Epidermal melanocyte (primary cell): Measurements from ENCODE around the gene CACNA1A.

Experiments used
- DNase-seq: peaks from one replicate; pipeline ENCODE4 v3.0.0; 2011; ENCODE audit warnings: low spot score; ENCODE audit not compliant: insufficient read length

The CACNA1A gene

GRCh38 chr19:13493516-13494310 is 12.6 kb downstream of the CACNA1A start:
- no peak for DNase-seq

DNA sequence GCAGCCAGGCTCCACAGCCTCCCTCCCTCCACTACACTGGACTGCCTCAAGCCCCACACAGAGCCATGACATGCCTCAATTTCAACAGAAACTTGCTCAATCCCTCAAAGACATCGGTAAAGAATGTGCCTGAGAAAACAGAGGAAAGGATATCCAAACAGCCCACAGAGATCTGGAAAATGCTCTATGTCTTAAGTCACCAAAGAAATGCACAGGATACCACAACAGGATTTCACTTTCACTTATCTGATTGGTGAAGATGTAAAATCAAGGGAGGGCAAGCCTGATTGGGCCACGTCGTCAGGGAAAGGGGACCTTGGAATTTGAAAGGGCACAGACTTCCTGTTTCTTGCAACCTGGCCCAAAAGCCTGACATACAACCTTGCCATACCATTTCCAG is 14.2 kb downstream of the CACNA1A start:
- no peak for DNase-seq

- no peak for DNase-seq
Measured at GRCh38 chr19:13487985-13488384, 18.3 kb downstream of the CACNA1A start.

- no peak for DNase-seq
Measured at GRCh38 chr19:13484166-13484565, 22.1 kb downstream of the CACNA1A start.

DNA sequence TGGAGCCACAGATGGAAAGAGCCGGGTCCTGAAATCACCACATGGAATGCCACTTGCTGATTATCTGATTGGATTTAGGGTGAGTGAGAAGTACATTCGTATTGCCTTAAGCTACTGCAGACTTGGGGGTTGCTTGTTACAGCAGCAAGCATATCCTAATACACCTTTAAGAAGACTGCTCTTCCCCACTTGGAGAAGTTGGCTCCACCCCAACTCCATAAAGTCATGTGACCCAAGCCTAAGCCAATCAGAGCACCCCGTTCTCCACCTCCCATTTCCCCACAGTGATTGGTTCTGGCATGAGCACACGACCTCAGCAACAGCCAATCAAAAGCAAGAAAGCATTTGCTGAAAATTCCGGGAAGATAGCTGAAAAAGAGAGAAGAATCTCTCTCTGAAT is 23.1 kb downstream of the CACNA1A start:
- DNase-seq, result no peak

DNA sequence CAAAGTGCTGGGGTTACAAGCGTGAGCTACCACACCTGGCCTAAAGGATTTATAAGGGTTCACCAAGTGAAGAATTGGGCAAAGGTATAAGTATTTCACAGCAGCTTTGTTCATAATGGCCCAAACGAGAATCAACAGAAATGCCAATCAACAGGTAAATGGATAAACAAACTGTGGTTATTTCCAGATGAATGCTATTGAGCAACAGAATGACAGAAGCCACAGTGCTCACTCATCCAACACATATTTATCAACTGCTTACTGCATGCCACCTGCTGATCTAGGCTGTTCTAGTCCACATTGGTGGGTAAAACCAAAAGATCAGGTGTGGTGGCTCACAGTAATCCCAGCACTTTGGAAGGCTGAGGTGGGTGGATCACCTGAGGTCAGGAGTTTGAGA is 27.7 kb downstream of the CACNA1A start:
- DNase-seq, result no peak

GRCh38 chr19:13476071-13476470 is 30.2 kb downstream of the CACNA1A start:
- no peak for DNase-seq

- DNase-seq, result no peak
Measured at GRCh38 chr19:13475044-13475443, 31.2 kb downstream of the CACNA1A start.

DNA sequence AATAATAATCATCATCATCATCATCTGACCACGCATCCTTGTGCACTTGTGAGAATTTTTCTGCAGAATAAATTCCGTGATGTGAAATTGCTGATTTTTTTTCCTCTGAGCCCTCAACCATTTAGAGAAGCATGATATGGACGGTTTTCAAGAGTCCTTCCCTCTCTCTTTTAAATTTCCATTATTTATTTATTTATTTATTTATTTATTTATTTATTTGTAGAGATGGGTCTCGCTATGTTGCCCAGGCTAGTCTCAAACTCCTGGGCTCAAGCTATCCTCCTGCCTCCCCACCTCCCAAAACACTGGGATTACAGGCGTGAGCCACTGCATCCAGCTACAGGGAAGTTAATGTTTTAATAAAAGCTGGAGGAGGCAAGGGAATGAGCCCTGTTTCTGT is 39.6 kb downstream of the CACNA1A start:
- no peak for DNase-seq

DNA sequence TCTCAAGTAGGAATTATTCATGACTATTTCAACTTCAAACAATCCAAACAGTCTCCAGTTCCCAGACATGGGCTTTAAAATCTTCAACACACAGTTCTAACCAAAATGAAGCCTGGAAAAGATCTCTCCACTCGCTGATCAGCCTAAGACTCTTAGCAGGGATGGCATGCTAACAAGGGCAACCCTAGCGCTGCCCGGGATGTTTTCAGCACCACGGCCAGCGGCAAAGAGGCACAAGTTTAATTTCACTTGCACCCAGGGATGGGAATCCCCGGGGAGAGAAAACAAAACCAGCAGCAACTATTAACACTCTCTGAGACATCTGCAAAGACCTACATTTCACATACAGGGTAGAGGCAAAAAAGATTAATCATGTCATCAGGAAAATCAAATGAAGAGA is 43.0 kb downstream of the CACNA1A start:
- peak; percentile 30 for DNase-seq

GRCh38 chr19:13461536-13461935 is 44.7 kb downstream of the CACNA1A start:
- DNase-seq, result no peak

DNA sequence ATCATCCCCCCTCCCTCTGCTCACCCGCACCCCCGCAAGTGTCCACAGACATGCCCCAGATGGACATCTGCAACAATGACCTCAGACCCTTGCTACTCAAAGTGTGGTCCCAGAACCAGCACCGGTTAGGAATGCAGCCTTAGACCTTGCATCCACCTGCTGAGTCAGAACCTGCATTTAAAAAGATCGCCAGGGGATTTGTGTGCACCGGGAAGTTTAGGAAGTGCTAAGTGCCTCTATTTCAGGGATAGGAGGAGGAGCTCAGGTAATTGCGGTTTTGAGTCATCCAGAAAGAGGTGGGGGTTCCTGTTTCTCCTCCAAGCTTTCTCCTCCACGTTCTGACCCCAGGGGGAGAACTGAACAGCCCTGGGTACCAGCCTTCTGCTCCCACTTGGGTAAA is 46.2 kb downstream of the CACNA1A start:
- DNase-seq, result no peak

DNA sequence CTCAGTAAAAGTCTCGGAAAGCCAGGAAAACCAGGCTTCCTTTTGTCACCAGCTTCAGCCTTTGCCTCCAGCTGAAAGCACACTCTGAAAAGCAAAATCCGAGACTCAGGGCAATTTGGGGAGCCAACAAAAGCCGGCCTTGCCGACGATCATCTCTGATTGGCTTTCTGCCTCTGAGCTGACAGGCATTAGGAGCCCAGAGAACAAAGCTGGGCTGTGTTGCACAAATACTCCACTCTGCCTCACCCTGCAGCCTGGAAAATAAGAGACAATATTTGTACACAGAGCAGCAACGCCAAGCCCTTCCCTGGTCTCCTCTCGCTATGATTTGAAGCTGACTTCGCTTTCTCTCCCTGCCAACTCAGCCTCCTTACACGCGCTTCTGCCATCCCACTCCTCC is 46.9 kb downstream of the CACNA1A start:
- peak; percentile 70 for DNase-seq

DNA sequence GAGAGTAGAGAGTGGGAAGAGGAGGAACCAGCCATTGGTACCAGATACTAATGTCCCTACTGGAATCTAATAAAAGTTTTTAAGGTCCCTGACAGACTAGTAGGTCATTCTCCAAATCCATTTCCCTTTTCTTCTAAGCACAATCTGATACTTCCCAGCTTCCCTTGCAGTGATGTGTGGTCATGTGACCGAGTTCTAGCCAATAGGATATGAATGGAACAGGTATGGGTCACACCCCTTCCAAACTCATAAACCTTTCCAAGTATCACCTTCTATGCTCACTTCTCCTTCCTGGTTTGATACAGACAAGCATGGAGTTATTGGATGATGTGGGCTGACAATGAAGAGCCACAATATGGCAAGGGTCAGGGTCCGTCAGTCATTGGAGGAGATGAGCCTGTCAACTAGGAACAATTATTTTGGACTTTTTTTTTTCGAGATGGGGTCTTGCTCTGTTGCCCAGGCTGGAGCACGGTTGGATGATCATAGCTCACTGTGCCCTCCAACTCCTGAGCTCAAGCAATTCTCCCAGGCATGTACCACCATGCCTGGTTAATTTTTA is 54.8 kb downstream of the CACNA1A start:
- DNase-seq, result no peak

DNA sequence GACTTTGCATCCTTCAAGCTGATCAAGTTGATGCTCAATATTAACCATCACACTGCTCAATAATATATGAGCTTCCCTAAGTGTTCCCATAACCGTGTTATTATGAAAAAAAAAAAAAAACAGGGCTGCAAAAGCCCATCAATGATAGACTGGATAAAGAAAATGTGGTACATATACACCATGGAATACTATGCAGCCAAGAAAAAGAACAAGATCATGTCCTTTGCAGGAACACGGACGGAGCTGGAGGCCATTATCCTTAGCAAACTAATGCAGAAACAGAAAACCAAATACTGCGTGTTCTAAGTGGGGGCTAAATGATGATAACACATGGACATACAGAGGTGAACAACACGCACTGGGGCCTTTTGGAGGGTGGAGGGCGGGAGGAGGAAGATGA is 58.3 kb downstream of the CACNA1A start:
- DNase-seq, result no peak

- DNase-seq, result no peak
Measured at GRCh38 chr19:13441810-13442512, 64.3 kb downstream of the CACNA1A start.

DNA sequence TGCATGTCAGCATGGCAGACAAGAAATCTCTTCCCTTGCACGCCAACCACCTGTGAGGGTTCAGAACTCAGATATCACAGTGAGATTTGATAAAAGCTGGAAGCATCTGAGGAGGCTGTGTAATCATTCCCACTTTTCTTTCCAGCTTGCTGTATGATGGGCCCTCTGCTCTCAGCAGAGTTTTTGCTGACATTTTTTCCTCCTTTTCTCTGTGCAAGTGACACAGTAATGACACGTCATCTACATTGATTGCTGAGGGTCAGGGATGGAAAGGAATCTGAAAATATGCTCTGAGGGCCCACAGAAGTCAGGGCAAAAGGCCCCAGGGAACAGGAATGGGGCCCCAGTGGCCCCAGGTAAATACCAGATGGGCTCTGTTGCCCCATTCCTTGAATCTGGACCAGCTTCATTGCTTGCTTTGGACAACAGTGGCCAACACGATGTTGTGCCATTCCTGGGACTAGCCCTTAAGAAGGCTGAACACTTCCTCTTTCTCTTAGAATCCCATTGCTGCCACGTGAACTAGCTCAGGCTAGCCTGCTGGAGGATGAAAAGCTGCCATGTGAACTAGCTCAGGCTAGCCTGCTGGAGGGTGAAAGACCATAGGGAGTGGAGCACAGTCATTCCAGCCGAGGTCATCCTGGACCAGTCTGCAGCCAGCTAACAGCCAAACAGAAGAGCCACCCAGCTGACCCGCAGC is 68.2 kb downstream of the CACNA1A start:
- DNase-seq, result no peak

DNA sequence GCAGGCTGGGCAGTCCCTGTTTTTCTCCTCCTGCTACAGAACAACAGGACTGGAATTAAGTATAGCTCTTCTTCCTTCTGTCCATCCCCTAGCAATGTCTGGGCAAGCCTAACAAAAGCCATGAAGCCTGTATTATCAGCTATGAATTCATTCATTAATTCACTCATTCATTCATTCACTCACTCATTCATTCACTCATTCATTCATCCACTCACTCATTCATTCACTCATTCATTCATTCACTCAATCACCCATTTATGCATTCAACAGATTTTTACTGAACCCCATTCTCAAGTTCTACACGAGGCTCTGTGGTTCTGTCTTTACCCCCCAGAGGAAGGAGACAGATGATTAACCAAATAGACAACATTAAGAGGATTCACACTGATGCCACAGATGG is 69.9 kb downstream of the CACNA1A start:
- no peak for DNase-seq

GRCh38 chr19:13430790-13431582 is 75.3 kb downstream of the CACNA1A start:
- no peak for DNase-seq

DNA sequence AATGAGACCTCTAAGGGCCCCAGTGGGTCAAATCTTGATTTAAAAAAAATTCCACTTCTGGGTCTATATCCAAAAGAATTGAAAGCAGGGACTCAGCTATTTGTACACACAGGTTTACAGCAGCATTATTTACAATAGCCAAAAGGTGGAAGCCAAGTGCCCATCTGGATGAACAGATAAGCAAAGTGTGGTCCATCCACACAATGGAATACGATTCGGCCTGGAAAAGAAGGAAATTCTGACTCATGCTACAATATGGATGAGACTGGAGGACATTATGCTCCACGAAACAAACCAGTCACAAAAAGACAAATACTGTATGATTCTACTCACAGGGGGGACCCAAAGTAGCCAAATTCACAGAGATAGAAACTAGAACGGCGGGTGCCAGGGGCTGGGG is 76.7 kb downstream of the CACNA1A start:
- no peak for DNase-seq

DNA sequence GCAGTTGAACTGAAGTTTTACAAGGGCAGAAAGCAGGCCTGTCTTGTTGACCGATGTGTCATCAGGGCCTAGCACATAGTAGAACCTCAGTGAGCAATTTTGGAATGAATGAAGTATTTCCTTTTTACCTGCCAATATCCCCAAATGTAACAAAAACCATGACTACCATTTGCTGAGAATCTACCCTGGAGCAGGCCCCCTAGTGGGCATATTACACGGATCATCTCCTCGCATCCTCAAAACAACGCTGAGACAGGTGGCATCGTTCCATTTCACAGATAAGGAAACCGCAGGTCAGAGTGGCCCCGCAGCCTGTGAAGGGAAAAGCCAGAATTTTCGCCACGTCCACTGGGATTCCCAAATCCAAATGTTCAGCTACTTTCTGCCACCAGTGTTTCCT is 77.9 kb downstream of the CACNA1A start:
- DNase-seq, result no peak
